ENCODE results near the gene MEGF8. TPM values are rescaled to one million over a fixed set of nuclear protein-coding genes. Genes with fewer than 3 reads are reported as not detected.
A peak's percentile ranks its signal among the peaks of the same experiment; 100 is the strongest.

MEGF8 gene
- total RNA-seq, 1 donor from 2014 or later, result 11.7 TPM

DNA sequence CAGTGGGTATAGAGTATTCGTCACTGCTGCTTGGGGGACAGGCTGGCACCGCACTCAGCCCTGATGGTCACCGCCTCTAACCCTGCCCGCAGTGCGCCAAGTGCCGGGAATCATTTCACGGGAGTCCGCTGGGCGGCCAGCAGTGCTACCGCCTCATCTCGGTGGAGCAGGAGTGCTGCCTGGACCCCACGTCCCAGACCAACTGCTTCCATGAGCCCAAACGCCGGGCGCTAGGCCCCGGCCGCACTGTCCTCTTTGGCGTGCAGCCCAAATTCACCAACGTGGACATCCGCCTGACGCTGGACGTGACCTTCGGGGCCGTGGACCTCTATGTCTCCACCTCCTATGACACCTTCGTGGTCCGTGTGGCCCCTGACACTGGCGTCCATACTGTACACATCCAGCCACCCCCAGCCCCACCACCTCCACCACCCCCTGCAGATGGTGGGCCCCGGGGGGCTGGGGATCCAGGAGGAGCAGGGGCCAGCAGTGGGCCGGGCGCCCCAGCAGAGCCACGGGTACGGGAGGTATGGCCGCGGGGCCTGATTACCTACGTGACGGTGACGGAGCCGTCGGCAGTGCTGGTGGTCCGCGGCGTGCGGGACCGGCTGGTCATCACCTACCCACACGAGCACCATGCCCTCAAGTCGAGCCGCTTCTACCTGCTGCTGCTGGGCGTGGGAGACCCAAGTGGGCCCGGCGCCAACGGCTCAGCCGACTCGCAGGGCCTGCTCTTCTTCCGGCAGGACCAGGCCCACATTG lies 50.2 kb downstream of the MEGF8 start:
- DNase-seq (ENCODE audit: low spot score), result no peak
- no peak for ATAC-seq

- no peak for DNase-seq (ENCODE audit: low spot score)
- ATAC-seq, result no peak
Observed at GRCh38 chr19:42376177-42376555, 50.7 kb downstream of the MEGF8 start.

GRCh38 chr19:42378225-42379215 lies 53.1 kb downstream of the MEGF8 start:
- peak; percentile 20 for ATAC-seq
- no peak for DNase-seq (ENCODE audit: low spot score)

DNA sequence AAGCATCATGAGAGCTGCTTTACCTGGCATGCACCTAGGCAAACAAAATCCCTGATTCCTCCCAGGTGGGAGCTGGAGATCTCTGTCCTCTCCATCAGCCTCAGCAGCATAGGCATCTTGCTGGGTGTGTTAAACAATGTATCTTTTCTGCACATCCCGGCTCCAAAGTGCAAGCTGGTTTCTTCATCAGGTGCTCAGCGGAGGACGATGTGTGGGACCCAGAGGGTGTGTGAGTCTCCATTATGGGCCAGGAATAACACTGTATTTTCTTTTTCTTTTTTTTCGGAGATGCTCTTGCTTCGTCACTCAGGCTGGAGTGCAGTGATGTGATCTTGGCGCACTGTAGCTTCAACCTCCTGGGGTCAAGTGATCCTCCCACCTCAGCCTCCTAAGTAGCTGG lies 54.7 kb downstream of the MEGF8 start:
- ATAC-seq, result no peak
- no peak for DNase-seq (ENCODE audit: low spot score)

DNA sequence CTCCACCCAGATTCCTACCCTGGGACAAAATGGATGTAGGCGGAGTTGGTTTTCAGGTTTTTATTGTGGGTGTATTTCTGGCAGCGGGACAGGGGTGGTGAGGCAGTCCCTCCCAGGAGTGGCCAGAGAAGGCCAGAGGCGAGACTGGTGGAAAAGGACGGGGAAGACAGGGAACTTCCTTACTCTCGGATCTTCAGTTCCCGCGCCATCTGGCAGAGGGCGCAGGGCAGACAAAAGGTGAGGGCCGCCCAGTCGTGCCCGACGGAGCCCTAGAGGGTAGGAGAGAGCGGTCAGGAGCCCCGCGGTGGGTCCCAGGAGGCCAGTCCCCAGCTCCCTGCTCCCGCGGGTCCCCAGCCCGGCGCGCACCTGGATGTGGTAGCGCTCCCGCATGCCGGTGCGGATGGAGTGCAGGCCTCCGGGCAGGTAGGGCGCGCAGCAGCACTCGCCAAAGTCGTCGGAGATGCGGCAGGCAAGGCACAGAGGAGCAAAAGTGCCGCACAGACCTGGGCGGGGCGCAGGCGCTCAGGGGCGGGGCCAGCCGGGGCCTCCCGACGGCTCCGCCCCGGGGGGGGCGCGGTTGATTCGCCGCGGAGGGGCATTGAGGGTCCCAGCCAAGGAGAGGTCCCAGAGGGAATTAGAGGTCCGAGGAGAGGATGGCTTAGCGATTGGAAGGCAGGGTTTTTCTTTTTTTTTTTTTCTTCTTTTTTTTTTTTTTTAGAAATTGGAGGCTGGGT lies 61.7 kb downstream of the MEGF8 start:
- peak; percentile 88 for ATAC-seq

GRCh38 chr19:42388851-42389489 lies 63.5 kb downstream of the MEGF8 start:
- DNase-seq (ENCODE audit: low spot score) (no peak), ATAC-seq (no peak)

More for the DNA sequence above, 61.7 kb downstream of the MEGF8 start:
- DNase-seq (ENCODE audit: low spot score), result peak; percentile 56

DNA sequence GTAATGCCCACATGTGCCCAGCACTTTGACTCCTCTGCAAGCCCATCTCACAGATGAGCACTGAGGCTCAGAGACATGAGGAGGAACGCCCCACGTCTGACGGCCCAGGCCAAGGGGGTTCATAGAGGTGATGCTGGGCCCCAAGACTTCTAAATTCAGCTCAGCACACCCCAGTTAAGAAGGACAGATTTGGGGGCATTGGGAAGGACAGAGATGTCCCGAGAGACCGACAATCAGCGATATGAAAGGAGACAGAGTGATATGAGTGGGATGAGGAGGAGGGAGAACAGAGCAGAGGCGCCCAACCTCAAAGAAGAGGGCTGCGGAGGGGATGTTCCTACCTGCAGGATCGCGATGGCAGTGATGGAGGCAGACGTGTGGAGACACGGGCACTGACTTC lies 64.5 kb downstream of the MEGF8 start, which contains the start of gene CNFN:
Gene CNFN, minus strand, starts transcription at position 399 of the 400 bp plus-strand sequence. CDS start 1,260 bp downstream, outside the sequence.
- no peak for ATAC-seq
- no peak for DNase-seq (ENCODE audit: low spot score)

DNA sequence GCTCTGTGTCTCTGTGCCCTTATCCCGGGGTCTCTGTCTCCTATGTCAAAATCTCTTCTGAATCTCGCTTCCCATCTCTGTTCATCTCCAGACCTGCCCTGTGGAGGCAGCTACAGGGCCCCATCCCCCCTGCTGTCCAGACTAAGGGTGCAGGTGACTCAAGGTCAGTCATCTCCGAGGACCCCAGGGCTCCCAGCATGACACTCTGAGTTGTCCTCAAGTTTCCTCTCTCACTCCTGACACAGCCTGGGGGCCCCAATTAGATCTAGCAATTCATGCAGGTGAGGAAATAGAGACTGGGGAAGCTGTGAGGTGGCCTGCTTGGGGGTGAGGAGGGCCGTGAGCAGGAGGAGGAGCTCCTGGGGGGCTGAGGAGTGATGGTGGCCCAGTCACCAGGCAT lies 66.7 kb downstream of the MEGF8 start:
- DNase-seq (ENCODE audit: low spot score) (no peak), ATAC-seq (no peak)

DNA sequence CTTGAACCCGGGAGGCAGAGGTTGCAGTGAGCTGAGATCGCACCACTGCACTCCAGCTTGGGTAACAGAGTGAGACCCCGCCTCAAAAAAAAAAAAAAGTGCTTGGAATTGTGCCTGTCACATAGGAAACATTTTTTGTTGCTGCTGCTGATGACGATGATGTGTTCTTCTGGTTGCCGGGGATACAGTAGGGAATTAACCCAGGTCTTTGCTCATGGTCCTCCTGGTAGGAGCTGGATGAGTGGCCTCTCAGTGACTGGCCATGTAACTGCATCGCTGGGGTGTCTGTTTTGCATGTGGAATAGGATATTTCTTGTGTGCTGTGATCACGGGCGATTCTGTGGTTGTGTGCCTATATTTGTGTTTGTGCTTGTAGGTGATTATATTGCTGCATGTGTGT lies 69.3 kb downstream of the MEGF8 start:
- DNase-seq (ENCODE audit: low spot score) (no peak), ATAC-seq (no peak)

DNA sequence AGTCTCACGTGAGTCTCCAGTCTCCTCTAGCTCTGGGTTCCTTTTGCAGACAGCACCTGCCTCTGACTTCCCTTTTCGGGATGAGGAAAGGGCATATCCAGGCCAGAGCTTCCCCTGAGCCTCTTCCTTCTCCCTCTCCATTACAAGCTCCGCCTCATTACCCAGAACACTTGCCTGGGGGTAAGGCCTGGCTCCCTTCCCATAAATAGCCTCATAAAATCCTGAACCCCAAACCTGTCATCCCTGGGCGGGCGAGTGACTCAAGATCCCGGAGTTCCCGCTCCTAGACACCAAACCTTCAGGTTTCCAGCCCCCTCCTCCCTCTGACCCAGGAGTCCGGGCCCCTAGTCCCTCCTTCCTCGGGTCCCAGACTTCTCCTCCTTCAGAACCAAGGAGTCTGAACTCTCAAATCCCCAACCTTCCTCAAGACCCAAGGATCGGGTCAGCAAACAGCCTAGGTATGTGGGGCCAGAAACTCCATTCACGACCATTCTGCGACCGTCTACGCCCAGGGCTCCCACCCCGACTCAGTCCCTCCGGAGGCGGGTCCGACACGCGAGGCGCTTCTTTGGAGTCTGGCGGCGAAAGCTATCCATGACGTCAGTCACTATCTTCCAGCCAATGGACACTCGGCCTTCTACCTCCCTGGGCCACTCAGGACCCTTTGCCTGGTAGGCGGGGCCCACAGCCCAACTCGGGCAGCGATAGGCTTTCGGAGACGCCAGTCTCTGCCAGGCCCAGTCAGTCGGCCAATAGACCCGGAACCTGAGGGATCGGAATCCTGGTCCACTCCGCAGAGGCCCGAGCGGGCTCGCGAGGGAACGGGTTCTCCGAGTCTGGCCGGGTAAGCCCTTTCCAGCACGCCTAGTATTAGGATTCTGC lies 71.2 kb downstream of the MEGF8 start:
- DNase-seq (ENCODE audit: low spot score), result peak; percentile 91
- ATAC-seq, result peak; percentile 82

DNA sequence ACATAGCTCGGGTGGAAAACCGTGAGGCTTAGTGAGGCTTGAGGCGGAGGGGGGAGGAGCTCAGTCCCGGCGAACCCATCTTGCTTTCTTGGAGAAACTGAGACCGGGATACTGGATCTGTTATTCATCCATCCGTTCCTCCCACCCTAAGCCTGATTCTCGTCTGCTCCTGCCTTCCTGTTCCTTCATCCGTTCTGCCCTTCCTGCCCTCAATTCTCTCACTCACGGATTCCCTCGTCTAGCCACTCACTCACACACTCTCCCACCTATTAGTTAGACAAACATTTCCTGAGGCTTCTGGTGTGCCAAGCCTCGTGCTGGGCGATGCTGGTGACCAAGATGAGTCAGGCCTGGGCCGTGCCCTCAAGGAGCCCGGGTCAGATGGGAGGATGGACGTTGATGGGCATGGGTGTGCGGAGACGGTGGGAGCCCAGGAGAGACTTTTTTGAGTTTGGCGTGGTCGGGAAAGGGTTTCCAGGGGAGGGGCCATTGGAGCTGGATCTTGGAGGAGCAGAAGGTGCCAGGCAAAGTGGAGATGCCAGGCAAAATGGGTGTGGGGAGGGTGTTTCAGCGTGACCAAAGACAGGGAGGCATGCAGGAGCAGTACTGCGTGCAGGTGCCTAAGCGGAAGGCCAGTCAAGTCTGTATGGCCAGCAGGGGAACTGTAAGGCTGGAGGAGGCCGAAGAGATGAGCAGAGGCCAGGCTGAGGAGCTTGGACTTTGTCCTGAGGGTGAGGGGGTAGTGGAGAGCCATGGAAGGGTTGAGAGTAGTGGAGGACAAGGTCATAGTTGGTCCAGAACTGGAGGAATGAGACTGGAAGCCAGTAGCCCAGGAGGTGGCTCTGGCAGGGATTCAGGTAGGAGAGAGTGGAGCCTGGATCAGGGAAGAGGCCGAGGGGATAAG lies 72.1 kb downstream of the MEGF8 start:
- no peak for ATAC-seq

DNA sequence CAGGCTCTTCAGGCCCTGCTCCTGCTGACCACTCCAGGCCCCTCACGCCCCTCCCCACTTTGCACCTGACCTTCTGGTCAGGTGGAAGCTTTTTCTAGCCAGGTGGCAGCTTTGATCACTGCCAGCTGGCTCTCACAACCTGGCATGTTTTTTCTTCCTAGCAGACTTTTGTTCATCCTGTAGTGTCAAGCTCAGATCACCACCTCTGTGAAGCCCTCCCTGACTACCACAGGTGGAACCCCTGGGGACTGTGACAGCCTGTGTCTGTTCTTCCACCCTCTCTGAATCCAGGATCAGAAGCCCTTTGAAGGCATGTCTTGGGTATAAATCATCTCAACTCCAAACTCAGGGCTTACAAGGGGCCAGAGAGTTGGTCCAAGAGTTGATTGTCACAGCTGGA lies 75.0 kb downstream of the MEGF8 start:
- ATAC-seq, result no peak
- no peak for DNase-seq (ENCODE audit: low spot score)

More for the DNA sequence above, 72.1 kb downstream of the MEGF8 start:
- DNase-seq (ENCODE audit: low spot score), result no peak

DNA sequence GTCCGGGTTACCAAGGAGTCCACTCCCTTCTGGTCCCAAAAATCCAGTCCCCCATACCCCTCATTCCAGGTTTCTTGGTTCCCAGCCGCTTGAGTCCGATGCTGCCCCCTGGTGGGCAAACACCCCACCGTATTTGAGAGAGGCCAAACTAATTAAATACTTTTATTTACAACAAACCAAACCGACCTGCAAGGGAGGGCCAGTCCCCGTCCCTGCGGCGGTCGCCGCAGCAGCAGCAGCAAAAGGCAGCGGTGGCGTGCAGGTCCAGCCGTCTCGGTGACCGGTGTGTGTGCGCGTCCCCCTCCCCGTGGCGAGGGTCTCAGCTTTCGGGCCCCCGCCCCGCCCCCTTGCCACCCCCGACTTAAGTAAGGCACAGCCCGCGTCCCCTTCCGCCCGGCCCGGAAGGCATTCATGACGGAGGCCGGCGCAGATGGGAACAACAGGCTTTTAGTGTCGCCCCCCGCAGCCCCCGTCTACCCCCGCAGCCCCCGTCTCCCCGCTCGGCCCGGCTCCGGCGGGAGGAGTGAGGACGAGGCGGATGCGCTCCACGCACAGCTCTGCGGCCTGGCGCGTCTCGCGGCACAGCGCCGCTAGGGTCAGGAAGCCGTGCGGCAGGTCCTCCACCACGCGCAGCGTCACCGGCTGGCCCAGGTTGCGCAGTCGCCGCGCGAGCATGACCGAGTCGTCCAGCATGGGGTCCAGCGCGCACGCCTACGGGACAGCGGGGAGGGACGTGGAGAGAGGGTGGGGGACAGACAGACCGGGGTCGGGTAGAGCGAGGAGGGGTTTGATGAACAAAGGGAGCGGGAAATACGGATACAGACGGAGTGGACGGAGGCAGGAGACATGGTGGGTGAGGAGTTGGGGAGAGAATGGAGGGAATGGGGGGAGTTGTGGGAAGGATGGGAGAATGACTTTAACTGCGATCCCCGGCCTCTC lies 76.2 kb downstream of the MEGF8 start:
- ATAC-seq (peak; percentile 85), DNase-seq (ENCODE audit: low spot score) (peak; percentile 66)

- DNase-seq (ENCODE audit: low spot score) (no peak), ATAC-seq (no peak)
Observed at GRCh38 chr19:42402376-42403116, 77.1 kb downstream of the MEGF8 start.

- ATAC-seq (no peak), DNase-seq (ENCODE audit: low spot score) (no peak)
Observed at GRCh38 chr19:42403586-42403985, 78.2 kb downstream of the MEGF8 start.

DNA sequence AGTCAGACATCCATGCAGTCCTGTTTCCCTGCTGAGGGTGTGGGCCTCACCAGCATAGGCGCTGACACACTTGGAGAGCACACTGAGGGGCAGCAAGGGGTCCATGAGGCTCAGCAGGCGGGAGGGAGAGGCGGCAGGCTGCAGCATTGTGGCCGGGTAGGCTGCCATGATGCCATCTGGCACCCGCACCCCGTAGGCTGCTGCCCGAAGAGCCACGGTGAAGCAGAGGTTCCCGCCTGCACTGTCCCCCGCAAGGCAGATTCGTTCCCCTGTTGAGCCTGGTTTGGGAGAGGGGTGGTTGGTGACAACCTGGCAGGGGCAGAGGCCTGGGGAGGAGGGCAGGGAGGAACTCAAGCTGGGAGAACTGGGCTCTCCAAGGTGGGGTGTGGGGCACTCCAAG lies 80.7 kb downstream of the MEGF8 start:
- ATAC-seq (no peak), DNase-seq (ENCODE audit: low spot score) (no peak)

Measured in left lobe of liver (tissue), 2 donors.